ENCODE results near the gene NFIA. TPM values are rescaled to one million over a fixed set of nuclear protein-coding genes. Genes with fewer than 3 reads are reported as not detected.

NFIA gene
- total and polyA plus RNA-seq, 2 of the 13 experiments (the other 11 are each of a cell fraction or from before 2014, with no cell fraction given) = 14.7 to 28.5 TPM

DNA sequence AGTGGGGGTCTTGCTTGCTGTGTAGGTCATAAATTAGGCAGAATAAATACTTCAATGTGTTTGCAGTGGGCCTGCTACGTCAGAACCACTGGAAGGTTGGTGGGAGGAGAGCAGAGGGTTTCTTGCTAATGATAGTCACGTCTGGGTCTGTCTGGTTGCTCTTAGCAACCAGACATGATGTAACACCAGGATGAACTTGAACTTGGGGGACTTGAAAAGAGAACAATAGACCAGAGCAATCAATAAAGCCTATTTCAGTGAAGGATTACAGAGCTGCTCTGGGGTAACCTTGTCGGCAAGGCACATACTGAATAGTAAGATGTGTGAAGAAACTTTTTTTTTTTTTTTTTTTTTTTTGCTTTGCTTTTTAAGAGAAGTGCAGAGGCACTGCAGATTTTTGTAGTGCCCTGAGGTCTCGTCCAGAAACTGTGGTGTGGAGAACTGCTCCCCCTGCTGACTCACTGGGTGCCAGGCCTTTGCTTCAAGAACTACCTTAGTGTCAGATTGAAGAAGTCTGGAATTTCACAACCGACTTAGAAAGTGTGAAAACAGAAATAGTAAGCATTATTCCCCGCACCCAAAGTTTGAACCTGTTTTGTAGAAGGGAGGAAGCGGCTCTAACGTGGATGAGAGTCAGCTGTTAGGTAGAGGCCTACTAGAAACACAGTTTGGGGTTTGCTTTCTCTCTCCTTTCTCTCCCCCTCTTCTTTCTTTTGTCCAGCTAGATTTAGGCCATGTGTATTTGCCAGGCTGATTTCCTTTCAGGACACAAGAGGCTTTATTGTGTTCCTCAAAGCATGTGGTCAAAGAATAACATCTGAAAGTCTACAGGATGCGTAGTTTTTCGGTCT is 371.0 kb downstream of the NFIA start (continued):
- TF ChIP-seq WIZ (CRISPR knock-in tag; IDR thresholded peaks at IDR 0.05) (no peak), ATF7 (IDR thresholded peaks at IDR 0.05) (peak; percentile 68), ATF7 (CRISPR knock-in tag; IDR thresholded peaks at IDR 0.05) (peak; percentile 56; the same call in 1 of the 2 replicates), NR3C1 (CRISPR knock-in tag; IDR thresholded peaks at IDR 0.05) (no peak), SKI (IDR thresholded peaks at IDR 0.05; ENCODE audit: partially characterized antibody) (peak; percentile 100), HOXA3 (CRISPR knock-in tag; IDR thresholded peaks at IDR 0.05) (peak; percentile 49; the same call in 1 of the 2 replicates), ATF1 (CRISPR knock-in tag; IDR thresholded peaks at IDR 0.05) (no peak), SOX5 (CRISPR knock-in tag; IDR thresholded peaks at IDR 0.05; ENCODE audit: borderline replicate concordance) (peak; percentile 98), SMC3 (IDR thresholded peaks at IDR 0.05; ENCODE audit: low read length) (peak; percentile 70), KLF12 (CRISPR knock-in tag; IDR thresholded peaks at IDR 0.05; ENCODE audit: borderline replicate concordance) (peak; percentile 47; the same call in 1 of the 2 replicates), ZNF7 (CRISPR knock-in tag; IDR thresholded peaks at IDR 0.05) (no peak), ZKSCAN8 (CRISPR knock-in tag; IDR thresholded peaks at IDR 0.05; ENCODE audit: borderline replicate concordance) (0 out of 2 replicates have a peak, but pooled peaks have one; percentile 23), NCOR1 (IDR thresholded peaks at IDR 0.05; ENCODE audit: borderline replicate concordance, low read length) (peak; percentile 99), TGIF2 (CRISPR knock-in tag; IDR thresholded peaks at IDR 0.05) (peak; percentile 37; the same call in 1 of the 2 replicates), ZNF317 (CRISPR knock-in tag; IDR thresholded peaks at IDR 0.05) (peak; percentile 78; the same call in 1 of the 2 replicates), BCL6 (CRISPR knock-in tag; IDR thresholded peaks at IDR 0.05) (peak; percentile 96), PITX1 (CRISPR knock-in tag; IDR thresholded peaks at IDR 0.05) (peak; percentile 80; the same call in 1 of the 2 replicates), BHLHE40 (IDR thresholded peaks at IDR 0.05; ENCODE audit: low read length) (peak; percentile 44; the same call in 1 of the 2 replicates), NCOA2 (CRISPR knock-in tag; IDR thresholded peaks at IDR 0.05) (peak; percentile 50), NR2F1 (CRISPR knock-in tag; IDR thresholded peaks at IDR 0.05) (0 out of 4 replicates have a peak, but pooled peaks of 1 of the 2 experiments have one; percentile 44), RFX1 (IDR thresholded peaks at IDR 0.05) (peak; percentile 81), ZNF12 (CRISPR knock-in tag; IDR thresholded peaks at IDR 0.05) (0 out of 2 replicates have a peak, but pooled peaks have one; percentile 39)
- TF ChIP-seq, protein P1, sequence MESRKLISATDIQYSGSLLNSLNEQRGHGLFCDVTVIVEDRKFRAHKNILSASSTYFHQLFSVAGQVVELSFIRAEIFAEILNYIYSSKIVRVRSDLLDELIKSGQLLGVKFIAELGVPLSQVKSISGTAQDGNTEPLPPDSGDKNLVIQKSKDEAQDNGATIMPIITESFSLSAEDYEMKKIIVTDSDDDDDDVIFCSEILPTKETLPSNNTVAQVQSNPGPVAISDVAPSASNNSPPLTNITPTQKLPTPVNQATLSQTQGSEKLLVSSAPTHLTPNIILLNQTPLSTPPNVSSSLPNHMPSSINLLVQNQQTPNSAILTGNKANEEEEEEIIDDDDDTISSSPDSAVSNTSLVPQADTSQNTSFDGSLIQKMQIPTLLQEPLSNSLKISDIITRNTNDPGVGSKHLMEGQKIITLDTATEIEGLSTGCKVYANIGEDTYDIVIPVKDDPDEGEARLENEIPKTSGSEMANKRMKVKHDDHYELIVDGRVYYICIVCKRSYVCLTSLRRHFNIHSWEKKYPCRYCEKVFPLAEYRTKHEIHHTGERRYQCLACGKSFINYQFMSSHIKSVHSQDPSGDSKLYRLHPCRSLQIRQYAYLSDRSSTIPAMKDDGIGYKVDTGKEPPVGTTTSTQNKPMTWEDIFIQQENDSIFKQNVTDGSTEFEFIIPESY (CRISPR knock-in tag; IDR thresholded peaks at IDR 0.05) = peak; percentile 39; the same call in 1 of the 2 replicates
- TF ChIP-seq, protein P2, sequence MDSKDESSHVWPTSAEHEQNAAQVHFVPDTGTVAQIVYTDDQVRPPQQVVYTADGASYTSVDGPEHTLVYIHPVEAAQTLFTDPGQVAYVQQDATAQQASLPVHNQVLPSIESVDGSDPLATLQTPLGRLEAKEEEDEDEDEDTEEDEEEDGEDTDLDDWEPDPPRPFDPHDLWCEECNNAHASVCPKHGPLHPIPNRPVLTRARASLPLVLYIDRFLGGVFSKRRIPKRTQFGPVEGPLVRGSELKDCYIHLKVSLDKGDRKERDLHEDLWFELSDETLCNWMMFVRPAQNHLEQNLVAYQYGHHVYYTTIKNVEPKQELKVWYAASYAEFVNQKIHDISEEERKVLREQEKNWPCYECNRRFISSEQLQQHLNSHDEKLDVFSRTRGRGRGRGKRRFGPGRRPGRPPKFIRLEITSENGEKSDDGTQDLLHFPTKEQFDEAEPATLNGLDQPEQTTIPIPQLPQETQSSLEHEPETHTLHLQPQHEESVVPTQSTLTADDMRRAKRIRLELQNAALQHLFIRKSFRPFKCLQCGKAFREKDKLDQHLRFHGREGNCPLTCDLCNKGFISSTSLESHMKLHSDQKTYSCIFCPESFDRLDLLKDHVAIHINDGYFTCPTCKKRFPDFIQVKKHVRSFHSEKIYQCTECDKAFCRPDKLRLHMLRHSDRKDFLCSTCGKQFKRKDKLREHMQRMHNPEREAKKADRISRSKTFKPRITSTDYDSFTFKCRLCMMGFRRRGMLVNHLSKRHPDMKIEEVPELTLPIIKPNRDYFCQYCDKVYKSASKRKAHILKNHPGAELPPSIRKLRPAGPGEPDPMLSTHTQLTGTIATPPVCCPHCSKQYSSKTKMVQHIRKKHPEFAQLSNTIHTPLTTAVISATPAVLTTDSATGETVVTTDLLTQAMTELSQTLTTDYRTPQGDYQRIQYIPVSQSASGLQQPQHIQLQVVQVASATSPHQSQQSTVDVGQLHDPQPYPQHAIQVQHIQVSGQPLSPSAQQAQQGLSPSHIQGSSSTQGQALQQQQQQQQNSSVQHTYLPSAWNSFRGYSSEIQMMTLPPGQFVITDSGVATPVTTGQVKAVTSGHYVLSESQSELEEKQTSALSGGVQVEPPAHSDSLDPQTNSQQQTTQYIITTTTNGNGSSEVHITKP (CRISPR knock-in tag; IDR thresholded peaks at IDR 0.05; ENCODE audit: low read depth) = no peak
- TF ChIP-seq, protein P3, sequence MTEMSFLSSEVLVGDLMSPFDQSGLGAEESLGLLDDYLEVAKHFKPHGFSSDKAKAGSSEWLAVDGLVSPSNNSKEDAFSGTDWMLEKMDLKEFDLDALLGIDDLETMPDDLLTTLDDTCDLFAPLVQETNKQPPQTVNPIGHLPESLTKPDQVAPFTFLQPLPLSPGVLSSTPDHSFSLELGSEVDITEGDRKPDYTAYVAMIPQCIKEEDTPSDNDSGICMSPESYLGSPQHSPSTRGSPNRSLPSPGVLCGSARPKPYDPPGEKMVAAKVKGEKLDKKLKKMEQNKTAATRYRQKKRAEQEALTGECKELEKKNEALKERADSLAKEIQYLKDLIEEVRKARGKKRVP (CRISPR knock-in tag; IDR thresholded peaks at IDR 0.05) = peak in 1 of 2 experiments; percentile 82; a peak in 2 of 4 replicates
